ENCODE results near the gene TIGD1. TPM values are rescaled to one million over a fixed set of nuclear protein-coding genes. Genes with fewer than 3 reads are reported as not detected.

The TIGD1 gene
- 10 to 100 TPM; 10.5 to 11.7 (median 11.5) TPM for total RNA-seq

GRCh38 chr2:232550354-232551249 is at the start of gene TIGD1, which contains the start of gene EIF4E2:
Gene TIGD1 (minus strand): TSS chr2:232550557. CDS start chr2:232549882, 675 bp downstream.
Gene EIF4E2 (plus strand): TSS chr2:232550689. CDS start chr2:232550725, 36 bp downstream.
- Mint-ChIP-seq H3K27me3 (ENCODE audit: low read depth) (no peaks in the 10 kb centered on the region), H3K9me3 (peaks cover 5% of the 10 kb centered on the region), H3K4me3 (peak within 1 kb of the TSS; percentile 99), H3K4me1 (ENCODE audit: low read depth) (peaks cover 76% of the 10 kb centered on the region), H3K36me3 (ENCODE audit: insufficient read depth) (peaks cover 32% of the 10 kb centered on the region)
- DNase-seq (peak; percentile 90), ATAC-seq (peak; percentile 95 to 96)

GRCh38 chr2:232598293-232598692 is 47.9 kb upstream of the TIGD1 start:
- Mint-ChIP-seq H3K27me3 (ENCODE audit: low read depth) (no peaks in the 10 kb centered on the region), H3K9me3 (no peaks in the 10 kb centered on the region), H3K4me1 (ENCODE audit: low read depth) (no peaks in the 10 kb centered on the region), H3K36me3 (ENCODE audit: insufficient read depth) (no peaks in the 10 kb centered on the region), H3K4me3 (no peak overlapping the region)
- ATAC-seq: no peak
- no peak for DNase-seq

GRCh38 chr2:232597362-232598079 is 47.2 kb upstream of the TIGD1 start:
- Mint-ChIP-seq H3K27me3 (ENCODE audit: low read depth) (no peaks in the 10 kb centered on the region), H3K36me3 (ENCODE audit: insufficient read depth) (no peaks in the 10 kb centered on the region), H3K4me1 (ENCODE audit: low read depth) (no peaks in the 10 kb centered on the region), H3K4me3 (no peak overlapping the region), H3K9me3 (no peaks in the 10 kb centered on the region)
- DNase-seq (no peak), ATAC-seq (no peak)

- no peaks in the 10 kb centered on the region for H3K9me3 Mint-ChIP-seq
- no peak for ATAC-seq
- H3K4me1 Mint-ChIP-seq (ENCODE audit: low read depth): no peaks in the 10 kb centered on the region
- no peak for DNase-seq
- H3K27me3 Mint-ChIP-seq (ENCODE audit: low read depth): no peaks in the 10 kb centered on the region
- H3K4me3 Mint-ChIP-seq: no peak overlapping the region
- no peaks in the 10 kb centered on the region for H3K36me3 Mint-ChIP-seq (ENCODE audit: insufficient read depth)
Observed at GRCh38 chr2:232593982-232594381, 43.6 kb upstream of the TIGD1 start.

- Mint-ChIP-seq H3K27me3 (ENCODE audit: low read depth) (no peaks in the 10 kb centered on the region), H3K36me3 (ENCODE audit: insufficient read depth) (no peaks in the 10 kb centered on the region), H3K4me3 (no peak overlapping the region), H3K4me1 (ENCODE audit: low read depth) (no peaks in the 10 kb centered on the region), H3K9me3 (no peaks in the 10 kb centered on the region)
- DNase-seq (no peak), ATAC-seq (no peak)
Observed at GRCh38 chr2:232592772-232593395, 42.5 kb upstream of the TIGD1 start.

GRCh38 chr2:232588680-232589585 is 38.6 kb upstream of the TIGD1 start:
- DNase-seq (no peak), ATAC-seq (no peak)
- Mint-ChIP-seq H3K4me3 (no peak overlapping the region), H3K4me1 (ENCODE audit: low read depth) (no peaks in the 10 kb centered on the region), H3K9me3 (no peaks in the 10 kb centered on the region), H3K27me3 (ENCODE audit: low read depth) (no peaks in the 10 kb centered on the region), H3K36me3 (ENCODE audit: insufficient read depth) (peaks cover 6% of the 10 kb centered on the region)

GRCh38 chr2:232588031-232588430 is 37.7 kb upstream of the TIGD1 start:
- ATAC-seq: no peak
- no peak overlapping the region for H3K4me3 Mint-ChIP-seq
- peaks cover 13% of the 10 kb centered on the region for H3K36me3 Mint-ChIP-seq (ENCODE audit: insufficient read depth)
- H3K27me3 Mint-ChIP-seq (ENCODE audit: low read depth): no peaks in the 10 kb centered on the region
- no peaks in the 10 kb centered on the region for H3K9me3 Mint-ChIP-seq
- DNase-seq: no peak
- no peaks in the 10 kb centered on the region for H3K4me1 Mint-ChIP-seq (ENCODE audit: low read depth)

GRCh38 chr2:232587512-232587911 is 37.2 kb upstream of the TIGD1 start:
- H3K36me3 Mint-ChIP-seq (ENCODE audit: insufficient read depth): peaks cover 19% of the 10 kb centered on the region
- no peak for DNase-seq
- no peaks in the 10 kb centered on the region for H3K27me3 Mint-ChIP-seq (ENCODE audit: low read depth)
- no peak for ATAC-seq
- H3K4me1 Mint-ChIP-seq (ENCODE audit: low read depth): no peaks in the 10 kb centered on the region
- no peak overlapping the region for H3K4me3 Mint-ChIP-seq
- H3K9me3 Mint-ChIP-seq: no peaks in the 10 kb centered on the region

- H3K9me3 Mint-ChIP-seq: no peaks in the 10 kb centered on the region
- no peaks in the 10 kb centered on the region for H3K27me3 Mint-ChIP-seq (ENCODE audit: low read depth)
- H3K36me3 Mint-ChIP-seq (ENCODE audit: insufficient read depth): peaks cover 23% of the 10 kb centered on the region
- ATAC-seq (no peak), DNase-seq (no peak)
- no peaks in the 10 kb centered on the region for H3K4me1 Mint-ChIP-seq (ENCODE audit: low read depth)
- no peak overlapping the region for H3K4me3 Mint-ChIP-seq
Observed at GRCh38 chr2:232586943-232587505, 36.7 kb upstream of the TIGD1 start.

- ATAC-seq (no peak), DNase-seq (no peak)
- no peaks in the 10 kb centered on the region for H3K9me3 Mint-ChIP-seq
- H3K4me3 Mint-ChIP-seq: no peak overlapping the region
- H3K36me3 Mint-ChIP-seq (ENCODE audit: insufficient read depth): peaks cover 39% of the 10 kb centered on the region
- H3K27me3 Mint-ChIP-seq (ENCODE audit: low read depth): no peaks in the 10 kb centered on the region
- H3K4me1 Mint-ChIP-seq (ENCODE audit: low read depth): no peaks in the 10 kb centered on the region
Observed at GRCh38 chr2:232584238-232584637, 33.9 kb upstream of the TIGD1 start.

- no peak overlapping the region for H3K4me3 Mint-ChIP-seq
- peaks cover 46% of the 10 kb centered on the region for H3K36me3 Mint-ChIP-seq (ENCODE audit: insufficient read depth)
- ATAC-seq (no peak), DNase-seq (no peak)
- no peaks in the 10 kb centered on the region for H3K9me3 Mint-ChIP-seq
- no peaks in the 10 kb centered on the region for H3K27me3 Mint-ChIP-seq (ENCODE audit: low read depth)
- no peaks in the 10 kb centered on the region for H3K4me1 Mint-ChIP-seq (ENCODE audit: low read depth)
Observed at GRCh38 chr2:232581725-232582124, 31.4 kb upstream of the TIGD1 start.

- H3K4me1 Mint-ChIP-seq (ENCODE audit: low read depth): no peaks in the 10 kb centered on the region
- H3K36me3 Mint-ChIP-seq (ENCODE audit: insufficient read depth): peaks cover 53% of the 10 kb centered on the region
- ATAC-seq (no peak), DNase-seq (no peak)
- no peaks in the 10 kb centered on the region for H3K27me3 Mint-ChIP-seq (ENCODE audit: low read depth)
- H3K9me3 Mint-ChIP-seq: no peaks in the 10 kb centered on the region
- H3K4me3 Mint-ChIP-seq: no peak overlapping the region
Observed at GRCh38 chr2:232580648-232580981, 30.3 kb upstream of the TIGD1 start.

GRCh38 chr2:232578626-232579025 is 28.3 kb upstream of the TIGD1 start:
- Mint-ChIP-seq H3K4me1 (ENCODE audit: low read depth) (no peaks in the 10 kb centered on the region), H3K27me3 (ENCODE audit: low read depth) (no peaks in the 10 kb centered on the region), H3K4me3 (no peak overlapping the region), H3K9me3 (no peaks in the 10 kb centered on the region), H3K36me3 (ENCODE audit: insufficient read depth) (peaks cover 52% of the 10 kb centered on the region)
- ATAC-seq: no peak
- no peak for DNase-seq

All from activated T-cell treated with anti-CD3 and anti-CD28 coated beads, Interleukin-2, amount 50 U/mL, for 4 hours (primary cell).